NCI-H460 (cell line): ENCODE results near the gene DLK2. TPM values are rescaled to one million over a fixed set of nuclear protein-coding genes. Genes with fewer than 3 reads are reported as not detected.
A peak's percentile ranks its signal among the peaks of the same experiment; 100 is the strongest.
"Not testable (repeated sequence)": the region's sequence is repeated elsewhere in the genome, so short reads cannot be mapped to it uniquely, and the experiment has no call there.

Experiments
- DNase-seq: peaks from one replicate; pipeline ENCODE4 v3.0.0-alpha.2; 2016; ENCODE audit warnings: low read depth; ENCODE audit errors: extremely low read depth
- polyA plus RNA-seq: library from polyadenylated mRNA; depleted of rRNA; stranded (reverse); fragments of >200 nt; gene quantifications from 2 replicates; pipeline ENCODE4 v1.2.3, GENCODE V29; 2014; cell fraction: nucleus; rRNA removed
- total RNA-seq: library from RNA; depleted of rRNA; stranded (reverse); fragments of >200 nt; shearing (Covaris generic); gene quantifications from 2 replicates; pipeline ENCODE4 v1.2.3, GENCODE V29; 2014; rRNA removed

The DLK2 gene
- total RNA-seq: not detected in 2 replicates
- polyA plus RNA-seq: 0.79 TPM in 1 of 2 replicates, not detected in the other

- no peak for DNase-seq
Observed at GRCh38 chr6:43455531-43456428, at the start of gene DLK2. Gene DLK2, minus strand, starts transcription at chr6:43455548. Its CDS starts 723 bp downstream, at chr6:43454825.

DNA sequence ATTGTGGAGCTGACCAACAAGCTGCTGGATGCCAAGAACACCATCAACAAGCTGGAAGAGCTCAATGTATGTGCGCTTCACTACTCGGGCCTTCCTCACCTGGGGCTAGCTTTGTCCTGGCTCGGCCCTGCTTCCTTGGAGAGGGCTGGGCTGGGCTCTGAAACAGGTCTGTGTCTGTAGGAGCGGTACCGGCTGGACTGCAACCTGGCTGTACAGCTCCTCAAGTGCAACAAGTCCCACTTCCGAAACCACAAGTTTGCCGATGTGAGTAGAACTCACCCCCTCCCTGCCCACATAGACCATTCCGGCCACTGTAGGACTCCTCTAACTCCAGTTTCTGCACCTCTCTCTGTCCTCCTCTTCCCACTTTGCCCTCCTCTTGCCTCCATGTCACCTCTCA, 48.1 kb upstream of the DLK2 start:
- DNase-seq: no peak

DNA sequence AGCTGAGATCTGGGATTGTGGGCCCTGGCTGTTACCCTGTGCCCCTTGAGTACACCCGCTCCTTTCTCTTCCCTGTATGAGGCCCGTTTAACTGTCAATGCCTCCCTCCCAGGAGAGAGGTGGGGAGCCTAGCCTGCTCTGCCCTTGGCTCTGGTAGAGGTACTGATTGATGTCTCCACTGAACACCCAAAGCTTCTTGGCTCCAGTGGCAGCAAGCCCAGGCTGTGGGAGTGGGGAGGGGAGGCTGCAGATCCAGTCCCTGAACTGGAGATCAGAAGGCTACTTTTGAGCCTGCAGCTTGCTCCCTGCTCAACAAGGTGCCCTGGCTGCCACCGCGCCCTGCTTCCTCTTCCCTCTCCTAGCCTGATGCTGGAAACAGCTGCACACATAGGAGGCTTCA, 47.3 kb upstream of the DLK2 start:
- DNase-seq: no peak

GRCh38 chr6:43500921-43501320, 45.6 kb upstream of the DLK2 start:
- no peak for DNase-seq

DNA sequence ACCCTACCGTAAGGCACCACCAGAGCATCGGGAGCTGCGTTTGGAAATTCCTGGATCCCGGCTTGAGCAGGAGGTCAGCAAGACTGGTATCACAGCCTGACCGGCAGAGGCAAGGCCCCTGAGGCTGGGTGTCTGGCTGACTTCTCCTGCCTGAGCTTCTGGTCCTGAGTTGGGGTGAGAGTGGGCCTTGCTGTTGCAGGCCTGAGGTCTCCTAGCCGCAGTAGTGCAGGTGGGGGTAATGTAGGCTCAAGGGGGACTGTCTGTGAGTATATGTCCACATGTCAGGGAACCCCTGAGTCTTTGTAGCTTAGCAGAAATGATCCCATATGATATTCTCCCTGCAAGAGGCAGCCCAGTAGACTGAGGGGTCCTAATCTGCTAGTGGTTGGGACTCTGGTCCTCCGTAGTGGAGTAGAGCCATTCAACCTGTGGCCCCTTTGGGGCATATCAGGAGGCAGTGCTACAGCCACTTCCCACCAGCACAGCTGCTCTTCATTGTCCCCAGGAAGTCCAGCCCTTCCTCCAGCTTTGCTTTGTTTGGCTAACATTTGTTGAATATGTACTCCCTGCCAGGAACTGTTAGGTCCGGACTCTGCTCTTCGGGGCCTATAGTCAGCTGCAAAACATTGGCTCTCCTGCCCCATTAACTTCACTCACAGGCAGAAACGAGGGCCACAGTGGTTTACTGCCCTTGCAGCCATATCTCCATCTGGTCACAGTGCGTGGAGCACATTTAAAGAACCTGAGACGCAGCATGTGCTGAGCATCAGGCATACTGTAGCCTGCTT, 43.9 kb upstream of the DLK2 start:
- no peak for DNase-seq

GRCh38 chr6:43498291-43498690, 42.9 kb upstream of the DLK2 start:
- not testable (repeated sequence) for DNase-seq

GRCh38 chr6:43497689-43498088, 42.3 kb upstream of the DLK2 start:
- no peak for DNase-seq

- no peak for DNase-seq
Observed at GRCh38 chr6:43497129-43497396, 41.7 kb upstream of the DLK2 start.

DNA sequence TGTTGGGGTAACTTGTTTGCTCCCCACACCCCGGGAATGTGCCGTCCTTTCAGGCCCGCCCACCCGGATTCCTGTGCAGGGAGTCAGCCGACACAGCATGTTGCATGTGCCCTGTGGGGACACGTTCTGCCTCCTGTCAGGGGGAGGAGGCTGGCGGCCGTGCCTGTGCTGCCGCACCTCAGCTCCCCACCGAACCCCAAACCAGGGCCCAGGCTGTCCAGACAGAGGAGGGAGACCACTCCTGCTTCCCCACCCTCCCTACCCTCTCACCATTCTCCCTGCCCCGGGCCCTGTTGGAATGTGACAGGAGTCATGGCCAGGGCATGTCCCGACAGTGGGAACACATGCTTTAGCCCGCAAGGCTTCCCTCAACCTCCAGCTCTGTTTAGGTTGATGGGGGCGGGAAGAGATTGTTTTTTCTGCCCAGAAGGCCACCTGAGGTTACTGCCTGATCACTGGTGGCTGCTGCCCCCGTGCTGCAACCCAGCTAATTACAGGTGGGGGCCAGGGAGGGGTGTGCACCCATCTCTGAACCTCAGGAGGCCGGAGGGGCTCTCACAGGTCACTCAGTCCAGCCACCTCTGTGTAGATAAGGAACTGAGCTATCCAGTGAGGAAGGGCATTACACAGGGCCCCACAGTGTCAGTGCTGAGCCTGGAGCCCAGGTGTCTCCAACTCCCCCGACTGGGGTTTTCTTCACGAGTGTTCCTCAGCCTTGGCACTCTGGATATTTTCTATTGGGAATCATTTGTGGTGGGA, 41.2 kb upstream of the DLK2 start:
- peak; percentile 21 for DNase-seq

GRCh38 chr6:43495409-43495941, 40.1 kb upstream of the DLK2 start:
- DNase-seq: peak; percentile 17

DNA sequence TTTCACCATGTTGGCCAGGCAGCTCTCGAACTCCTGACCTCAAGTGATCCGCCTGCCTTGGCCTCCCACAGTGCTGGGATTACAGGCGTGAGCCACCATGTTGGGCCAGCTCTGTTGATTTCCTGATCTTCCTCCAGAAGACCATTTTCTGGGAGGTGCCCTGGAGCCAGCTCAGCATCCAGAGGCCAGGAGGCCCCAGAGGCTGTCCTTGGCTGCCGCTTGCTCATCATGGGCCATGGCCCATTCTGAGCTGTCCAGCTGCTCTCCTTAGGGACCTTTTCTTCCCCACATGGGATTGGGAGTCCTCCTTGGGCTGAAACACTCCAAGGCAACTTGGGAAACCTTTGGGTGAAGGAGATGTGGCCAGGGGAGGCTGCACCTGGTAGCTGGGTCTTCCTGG, 39.4 kb upstream of the DLK2 start:
- no peak for DNase-seq

GRCh38 chr6:43494321-43494720, 39.0 kb upstream of the DLK2 start:
- no peak for DNase-seq

GRCh38 chr6:43493833-43494232, 38.5 kb upstream of the DLK2 start:
- DNase-seq: no peak

GRCh38 chr6:43493230-43493629, 37.9 kb upstream of the DLK2 start:
- DNase-seq: no peak

DNA sequence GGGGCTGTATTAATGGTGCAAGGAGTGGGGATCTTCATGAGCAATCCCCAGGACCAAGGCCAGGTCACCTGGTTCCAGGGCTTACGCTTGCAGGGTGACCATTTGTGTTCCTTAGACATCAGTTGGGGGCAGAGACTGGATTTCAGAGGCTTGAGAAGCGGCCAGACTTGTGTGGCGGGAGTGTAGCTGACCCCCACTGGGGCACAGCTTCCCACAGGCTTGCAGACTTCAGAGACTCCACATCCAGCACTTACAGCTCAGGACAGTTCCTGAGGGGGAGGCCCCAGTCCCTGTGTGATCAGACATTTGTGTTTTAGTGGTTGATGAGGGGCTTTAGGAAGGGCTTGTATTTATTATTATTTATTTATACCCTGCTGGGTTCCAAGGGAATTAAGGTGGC, 37.3 kb upstream of the DLK2 start:
- no peak for DNase-seq

- no peak for DNase-seq
Observed at GRCh38 chr6:43491750-43492661, 36.7 kb upstream of the DLK2 start.

- DNase-seq: no peak
Observed at GRCh38 chr6:43490523-43490939, 35.2 kb upstream of the DLK2 start.

- DNase-seq: no peak
Observed at GRCh38 chr6:43489277-43490072, 34.1 kb upstream of the DLK2 start.

DNA sequence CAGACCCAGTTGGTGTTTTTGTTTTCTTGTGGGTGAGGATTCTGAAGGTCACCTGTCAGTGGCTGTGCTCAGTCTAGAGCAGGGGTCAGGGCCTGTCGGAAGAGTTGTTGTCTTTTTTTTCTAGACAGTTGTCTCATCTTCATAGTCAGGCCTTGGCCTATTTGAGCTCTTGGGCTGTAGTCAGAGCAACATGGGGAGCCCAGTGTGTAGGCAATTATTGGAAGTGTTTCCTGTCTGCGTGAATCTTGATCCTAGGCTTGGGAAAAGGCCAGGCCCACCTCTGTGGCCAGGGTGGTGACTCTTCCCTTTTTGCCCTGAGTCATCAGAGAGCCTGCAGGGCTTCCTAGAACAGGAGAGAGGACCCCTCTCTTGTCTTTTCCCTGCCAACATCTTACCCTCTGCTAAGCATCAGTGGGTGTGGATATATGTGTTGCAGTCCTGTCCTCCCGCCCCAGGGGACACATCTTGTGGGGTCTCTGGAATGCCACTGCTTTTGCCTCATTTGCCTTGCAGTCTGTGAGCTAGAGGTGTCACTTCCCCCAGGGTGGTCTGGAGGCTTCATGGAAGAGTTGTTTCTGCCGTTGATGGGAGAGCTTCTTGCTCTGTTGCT, 33.4 kb upstream of the DLK2 start:
- DNase-seq: no peak
